CD4-positive, alpha-beta T cell (primary cell): ENCODE results near the gene ANKRD29. TPM values are rescaled to one million over a fixed set of nuclear protein-coding genes. Genes with fewer than 3 reads are reported as not detected.

Source experiments
- ATAC-seq: fragments of 200-7000 bp; cut with Tn5 transposase; one replicate; pipeline ENCODE4 v1.10.0; 2022; ENCODE audit warnings: mild to moderate bottlenecking; ENCODE audit not compliant: poor library complexity
- CTCF ChIA-PET: fragments of 350-600 bp; sonication (Branson Sonifier 250); formaldehyde crosslinking; loops from one replicate; lab custom pipeline; 2021; ENCODE audit warnings: antibody characterized with exemption, inconsistent platforms; lab: Charles Lee
- POLR2A ChIA-PET: fragments of 350-600 bp; sonication (Branson Sonifier 250); formaldehyde crosslinking; loops from one replicate; lab custom pipeline; 2021; ENCODE audit warnings: antibody characterized with exemption, inconsistent platforms; lab: Charles Lee
- DNase-seq, 14 experiments: peaks; one replicate each; pipeline ENCODE4 v3.0.0-alpha.2; 2013 to 2020; ENCODE audit warnings: mixed read lengths in 2 of 14
- H3K27ac ChIP-seq, 2 donors: one replicate each; pipeline versions ENCODE4 v1.5.1 to v1.7.0; 2013; ENCODE audit warnings: low read length in 2 of 2, low read depth in 1 of 2, mild to moderate bottlenecking in 1 of 2
- H3K27me3 ChIP-seq, 2 experiments: 1 replicate in 1 of 2; 2 replicates in 1 of 2; pipeline versions ENCODE4 v1.6.1 to v1.7.0; 2013; ENCODE audit warnings: low read length in 2 of 2, control low read depth in 1 of 2, mild to moderate bottlenecking in 1 of 2, moderate library complexity in 1 of 2; ENCODE audit not compliant: insufficient read depth in 2 of 2, control insufficient read depth in 1 of 2
- H3K36me3 ChIP-seq: one replicate; pipeline ENCODE4 v1.6.1; 2013; ENCODE audit warnings: low read length, control low read depth; ENCODE audit not compliant: insufficient read depth
- H3K4me1 ChIP-seq: one replicate; pipeline ENCODE4 v1.6.1; 2013; ENCODE audit warnings: low read length, control low read depth; ENCODE audit not compliant: insufficient read depth
- H3K4me3 ChIP-seq: one replicate; pipeline ENCODE4 v1.5.1; 2013; ENCODE audit warnings: mild to moderate bottlenecking, low read length, moderate library complexity
- H3K9me3 ChIP-seq, 2 experiments: 1 replicate in 1 of 2; 2 replicates in 1 of 2; pipeline versions ENCODE4 v1.6.1 to v1.7.0; 2013; ENCODE audit warnings: low read length in 2 of 2, mild to moderate bottlenecking in 2 of 2, control low read depth in 1 of 2, moderate library complexity in 1 of 2; ENCODE audit not compliant: control insufficient read depth in 1 of 2, insufficient read depth in 1 of 2
- H3K27ac Mint-ChIP-seq: one replicate; pipeline ENCODE4 v1.8.0; 2020; ENCODE audit warnings: mixed read lengths
- H3K27me3 Mint-ChIP-seq: one replicate; pipeline ENCODE4 v1.8.0; 2021; ENCODE audit warnings: mixed read lengths
- H3K36me3 Mint-ChIP-seq: one replicate; pipeline ENCODE4 v1.8.0; 2021; ENCODE audit warnings: low read depth, mixed read lengths
- H3K4me1 Mint-ChIP-seq: one replicate; pipeline ENCODE4 v1.8.0; 2021; ENCODE audit warnings: low read depth, mixed read lengths
- H3K4me3 Mint-ChIP-seq: one replicate; pipeline ENCODE4 v1.8.0; 2020; ENCODE audit warnings: mild to moderate bottlenecking, mixed read lengths
- H3K9me3 Mint-ChIP-seq: one replicate; pipeline ENCODE4 v1.8.0; 2020; ENCODE audit warnings: mixed read lengths
- CTCF ChIP-seq: fragments of 200-600 bp; IDR thresholded peaks from one replicate; pipeline ENCODE4 v1.8.0; 2022; ENCODE audit warnings: antibody characterized with exemption, mild to moderate bottlenecking
- intact Hi-C, 2 experiments: fragments of 100-400 bp; cut with DNase I in 1 of 2; cut with micrococcal nuclease in 1 of 2; formaldehyde crosslinking; loops; one replicate each; pipeline versions ENCODE4 v1.15.1 to v1.9.0; 2023 to 2025; cut with DNase I, micrococcal nuclease
- total RNA-seq, 174 experiments: library from RNA in 2 of 174; stranded (reverse) in 2 of 174; gene quantifications; one replicate each; pipeline ENCODE4 v1.2.3 and lab custom pipeline; 2021 to 2026

ANKRD29 gene
- total RNA-seq, 2 experiments from 2014 or later: 0.28 to 0.58 TPM

DNA sequence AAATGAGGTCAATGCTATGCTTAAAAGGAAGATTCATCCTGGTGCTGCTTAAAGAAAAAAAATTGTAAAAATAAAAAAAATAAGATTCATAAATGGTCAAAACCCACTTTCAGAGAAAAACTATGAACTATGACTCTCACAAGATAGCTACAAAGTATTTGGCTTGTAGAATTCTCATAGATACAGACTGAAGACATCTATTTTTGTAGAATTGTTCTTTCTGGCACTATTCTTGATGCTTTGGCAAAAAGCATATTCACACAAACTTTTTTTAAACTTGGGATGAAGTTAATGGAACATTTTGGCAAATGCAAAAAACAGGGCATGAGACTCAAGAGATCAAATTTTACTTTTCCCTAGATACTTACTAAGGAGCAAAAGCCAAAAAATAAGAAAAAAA is 12.5 kb upstream of the ANKRD29 start:
- Mint-ChIP-seq H3K4me3 (no peak overlapping the region), H3K9me3 (no peaks in the 10 kb centered on the region), H3K36me3 (no peaks in the 10 kb centered on the region), H3K27ac (no peak overlapping the region), H3K27me3 (peaks cover 16% of the 10 kb centered on the region), H3K4me1 (no peaks in the 10 kb centered on the region)
- Histone ChIP-seq H3K4me1 (no peaks in the 10 kb centered on the region), H3K27me3 (peaks cover 0 to 9% of the 10 kb centered on the region in 2 experiments), H3K36me3 (no peaks in the 10 kb centered on the region), H3K27ac (no peak overlapping the region), H3K9me3 (no peaks in the 10 kb centered on the region), H3K4me3 (no peak overlapping the region)
- intact Hi-C loops: no loop called here
- ATAC-seq (no peak), DNase-seq (no peak)
- TF ChIP-seq CTCF: no peak
- ChIA-PET POLR2A (no interaction called here), CTCF (no interaction called here)

DNA sequence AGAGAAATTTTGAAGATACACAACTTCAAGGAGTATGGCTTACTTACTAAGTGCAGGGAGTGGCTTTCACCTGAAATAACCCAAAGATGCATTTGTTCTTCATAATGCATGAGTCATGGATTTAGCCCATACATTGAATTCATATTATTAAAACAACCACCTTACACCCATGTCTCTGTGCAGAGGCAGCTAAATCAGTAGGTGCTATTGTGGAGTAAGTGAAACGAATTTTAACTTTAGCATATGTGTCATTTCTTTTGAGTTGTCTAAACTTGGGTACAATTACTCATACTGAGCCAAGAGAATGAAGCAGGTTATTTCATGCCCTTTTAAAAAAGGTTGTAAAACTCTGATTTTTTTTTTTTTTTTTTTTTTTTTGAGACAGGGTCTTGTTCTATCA is 11.0 kb upstream of the ANKRD29 start:
- intact Hi-C loops: no loop called here
- no peaks in the 10 kb centered on the region for H3K9me3 Mint-ChIP-seq
- no peaks in the 10 kb centered on the region for H3K36me3 Mint-ChIP-seq
- no peak overlapping the region for H3K27ac ChIP-seq
- no peak for ATAC-seq
- POLR2A ChIA-PET: no interaction called here
- H3K27ac Mint-ChIP-seq: no peak overlapping the region
- no peaks in the 10 kb centered on the region for H3K4me1 Mint-ChIP-seq
- no peak overlapping the region for H3K4me3 Mint-ChIP-seq
- no peak for DNase-seq
- CTCF ChIA-PET: no interaction called here
- no peaks in the 10 kb centered on the region for H3K9me3 ChIP-seq
- peaks cover 0 to 7% of the 10 kb centered on the region in 2 experiments for H3K27me3 ChIP-seq
- no peak for TF ChIP-seq CTCF
- H3K4me3 ChIP-seq: no peak overlapping the region
- H3K27me3 Mint-ChIP-seq: peaks cover 9% of the 10 kb centered on the region
- no peaks in the 10 kb centered on the region for H3K36me3 ChIP-seq
- H3K4me1 ChIP-seq: no peaks in the 10 kb centered on the region

DNA sequence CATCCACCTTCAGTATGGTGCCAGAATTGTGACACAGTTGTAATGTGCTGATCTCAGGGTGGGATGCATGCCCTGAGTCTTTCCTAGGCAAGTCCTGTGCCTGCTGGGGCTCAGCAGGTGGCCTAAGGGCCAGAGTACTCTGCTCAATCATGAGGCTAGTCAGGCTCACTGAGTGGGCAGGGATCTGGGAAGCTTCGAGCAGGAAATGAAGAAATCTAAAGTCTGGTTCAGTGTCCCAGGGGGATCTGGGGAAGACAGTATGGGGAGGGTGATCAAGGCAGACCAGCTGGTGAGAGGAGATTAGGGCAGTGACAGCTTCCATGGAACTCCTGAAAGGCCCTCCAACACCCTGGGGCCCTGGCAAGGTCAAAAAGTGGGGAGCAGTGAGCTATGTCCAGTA is 8.9 kb upstream of the ANKRD29 start:
- H3K9me3 Mint-ChIP-seq: no peaks in the 10 kb centered on the region
- H3K36me3 Mint-ChIP-seq: no peaks in the 10 kb centered on the region
- H3K9me3 ChIP-seq: no peaks in the 10 kb centered on the region
- intact Hi-C loops: no loop called here
- POLR2A ChIA-PET: interaction anchor here (1.2 kb wide), 1 partner anchor 10 kb away, joined by 3 read pairs; no protein-coding TSS in a partner anchor
- no peaks in the 10 kb centered on the region for H3K27me3 Mint-ChIP-seq
- peaks cover 0 to 3% of the 10 kb centered on the region in 2 experiments for H3K27me3 ChIP-seq
- CTCF ChIA-PET: no interaction called here
- H3K27ac Mint-ChIP-seq: no peak overlapping the region
- no peaks in the 10 kb centered on the region for H3K4me1 Mint-ChIP-seq
- ATAC-seq (no peak), DNase-seq (no peak)
- no peaks in the 10 kb centered on the region for H3K36me3 ChIP-seq
- no peak overlapping the region for H3K4me3 Mint-ChIP-seq
- TF ChIP-seq CTCF: no peak
- H3K4me3 ChIP-seq: no peak overlapping the region
- no peak overlapping the region for H3K27ac ChIP-seq
- no peaks in the 10 kb centered on the region for H3K4me1 ChIP-seq
